SK-N-MC (cell line): ENCODE measurements around the gene CIAO2A.

ENCODE experiments used
- DNase-seq: peaks from one replicate; pipeline ENCODE4 v3.0.0-alpha.2; 2011; ENCODE audit warnings: low read depth, low spot score
- H3K27ac ChIP-seq: fragments of 200-600 bp; sonication (generic); 2 replicates; pipeline ENCODE4 v1.5.1; 2016; ENCODE audit warnings: mixed run types
- H3K36me3 ChIP-seq: fragments of 200-600 bp; sonication (generic); 2 replicates; pipeline ENCODE4 v1.6.1; 2017; ENCODE audit warnings: antibody characterized with exemption, low read length, mixed read lengths; ENCODE audit not compliant: insufficient read depth
- H3K4me3 ChIP-seq: fragments of 200-600 bp; sonication (generic); 2 replicates; pipeline ENCODE4 v1.5.1; 2016
- H3K9ac ChIP-seq: fragments of 200-600 bp; sonication (generic); 2 replicates; pipeline ENCODE4 v1.8.0; 2017; ENCODE audit warnings: mixed run types, mixed read lengths; ENCODE audit not compliant: insufficient read length
- H3K9me3 ChIP-seq: fragments of 200-600 bp; sonication (generic); 2 replicates; pipeline ENCODE4 v1.6.1; 2017; ENCODE audit warnings: low read depth, mild to moderate bottlenecking, antibody characterized with exemption, low read length, moderate library complexity, mixed read lengths
- EZH2 ChIP-seq: fragments of 200-600 bp; sonication (generic); IDR thresholded peaks from one replicate; pipeline ENCODE4 v1.6.1; 2017; ENCODE audit warnings: antibody characterized with exemption
- FOXP2 ChIP-seq: optimal IDR thresholded peaks from 2 replicates; pipeline ENCODE3; 2011; ENCODE audit warnings: mild to moderate bottlenecking, moderate library complexity; ENCODE audit not compliant: insufficient read depth; ENCODE audit errors: extremely low read length, control extremely low read depth
- POLR2AphosphoS5 ChIP-seq: IDR thresholded peaks from 2 replicates; pipeline ENCODE4 v1.6.1; 2012; ENCODE audit warnings: mild to moderate bottlenecking, low read depth, low read length, borderline replicate concordance

The CIAO2A gene

GRCh38 chr15:64105113-64105704 is 11.6 kb upstream of the CIAO2A start:
- H3K27ac ChIP-seq, result peak overlapping the region; percentile 15
- H3K36me3 ChIP-seq, result peaks cover 21% of the 10 kb centered on the region
- H3K9ac ChIP-seq, result peak overlapping the region; percentile 45
- H3K9me3 ChIP-seq, result no peaks in the 10 kb centered on the region
- peak; percentile 37 for DNase-seq
- TF ChIP-seq POLR2AphosphoS5, result no peak
- no peak for TF ChIP-seq FOXP2
- TF ChIP-seq EZH2, result no peak
- peak overlapping the region; percentile 5; the same call in 1 of the 2 replicates for H3K4me3 ChIP-seq

- Histone ChIP-seq H3K9me3 (no peaks in the 10 kb centered on the region), H3K9ac (no peak overlapping the region), H3K4me3 (no peak overlapping the region), H3K27ac (no peak overlapping the region), H3K36me3 (peaks cover 24% of the 10 kb centered on the region)
- TF ChIP-seq FOXP2, result no peak
- TF ChIP-seq EZH2, result no peak
- TF ChIP-seq POLR2AphosphoS5, result no peak
- no peak for DNase-seq
These were observed 8.9 kb upstream of the CIAO2A start for GRCh38 chr15:64102497-64102896.

DNA sequence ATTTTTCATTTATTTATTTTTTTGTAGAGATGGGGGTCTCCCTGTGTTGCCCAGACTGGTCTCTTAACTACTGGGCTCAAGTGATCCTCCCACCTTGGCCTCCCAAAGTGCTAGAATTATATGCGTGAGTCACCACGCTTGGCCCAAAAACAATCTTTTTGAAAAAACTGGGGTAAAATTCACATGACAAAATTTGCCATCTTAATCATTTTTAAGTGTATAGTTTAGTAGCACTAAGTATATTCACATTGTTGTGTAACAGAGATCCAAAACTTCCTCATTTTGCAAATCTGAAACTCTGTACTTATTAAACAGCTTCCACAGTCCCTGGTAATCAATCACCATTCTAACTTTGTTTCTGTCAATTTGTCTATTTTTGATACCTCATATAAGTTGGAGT is 7.3 kb upstream of the CIAO2A start:
- TF ChIP-seq EZH2, result no peak
- H3K9ac ChIP-seq, result no peak overlapping the region
- H3K9me3 ChIP-seq, result no peaks in the 10 kb centered on the region
- DNase-seq, result no peak
- H3K4me3 ChIP-seq, result no peak overlapping the region
- peak overlapping the region; percentile 7; the same call in 1 of the 2 replicates for H3K27ac ChIP-seq
- peaks cover 22% of the 10 kb centered on the region for H3K36me3 ChIP-seq

DNA sequence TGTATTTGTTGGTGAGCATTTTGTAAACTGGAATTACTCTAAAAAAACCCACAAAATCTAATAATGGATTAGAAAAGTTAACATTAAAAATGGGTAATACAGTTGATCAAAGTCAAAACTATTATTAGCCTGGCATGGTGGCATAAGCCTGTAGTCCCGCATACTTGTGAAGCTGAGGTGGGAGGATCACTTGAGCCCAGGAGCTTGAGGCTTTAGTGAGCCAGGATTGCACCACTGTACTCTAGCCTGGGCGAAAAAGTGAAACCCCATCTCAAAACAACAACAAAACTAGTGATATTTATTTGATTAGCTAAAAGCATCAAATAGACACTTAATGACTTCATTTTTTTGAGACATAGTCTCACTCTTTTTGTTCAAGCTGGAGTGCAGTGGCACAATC is 5.7 kb upstream of the CIAO2A start:
- TF ChIP-seq FOXP2, result no peak
- no peak for TF ChIP-seq EZH2
- no peak for TF ChIP-seq POLR2AphosphoS5
- H3K4me3 ChIP-seq, result no peak overlapping the region
- peaks cover 22% of the 10 kb centered on the region for H3K36me3 ChIP-seq
- no peak overlapping the region for H3K27ac ChIP-seq
- DNase-seq, result no peak
- H3K9me3 ChIP-seq, result no peaks in the 10 kb centered on the region
- H3K9ac ChIP-seq, result no peak overlapping the region

DNA sequence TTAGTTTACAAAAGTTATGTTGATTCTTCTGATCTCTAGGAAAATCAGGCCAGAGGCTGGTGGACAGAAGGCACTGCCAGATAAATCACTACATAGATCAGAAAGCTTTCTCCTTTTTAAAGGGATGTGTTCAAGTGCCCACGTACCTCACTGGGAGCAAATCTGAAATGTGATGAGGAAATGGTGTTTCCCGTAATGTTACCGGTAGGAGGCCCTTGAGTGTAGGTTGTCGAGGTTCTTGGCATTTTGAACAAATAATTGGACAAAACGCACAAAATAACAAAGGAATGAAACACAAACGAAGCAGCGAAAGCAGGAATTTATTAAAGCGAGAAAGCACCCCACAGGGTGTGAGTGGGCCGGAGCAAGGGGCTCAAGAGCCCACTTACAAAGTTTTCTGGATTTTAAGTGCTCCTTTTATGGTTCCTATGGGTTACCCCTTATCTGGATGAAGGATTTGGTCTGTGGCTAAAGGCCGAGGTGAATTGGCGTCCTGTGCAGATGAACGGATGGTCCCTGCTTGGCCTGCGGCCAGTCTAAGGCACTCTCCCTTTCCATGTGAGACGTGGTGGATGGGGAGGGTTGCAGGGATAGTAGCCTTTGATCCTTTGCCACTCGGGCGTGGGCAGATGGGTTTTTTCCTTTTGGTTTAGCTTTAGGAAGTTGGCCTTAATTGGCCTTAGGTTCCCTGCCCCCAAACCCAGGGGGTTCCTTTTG is 3.2 kb upstream of the CIAO2A start:
- DNase-seq, result no peak
- Histone ChIP-seq H3K4me3 (peak overlapping the region; percentile 80), H3K27ac (no peak overlapping the region), H3K9me3 (no peaks in the 10 kb centered on the region), H3K9ac (peak overlapping the region; percentile 94), H3K36me3 (peaks cover 11% of the 10 kb centered on the region; the same call in 1 of the 2 replicates)
- TF ChIP-seq FOXP2 (no peak), POLR2AphosphoS5 (no peak), EZH2 (no peak)

DNA sequence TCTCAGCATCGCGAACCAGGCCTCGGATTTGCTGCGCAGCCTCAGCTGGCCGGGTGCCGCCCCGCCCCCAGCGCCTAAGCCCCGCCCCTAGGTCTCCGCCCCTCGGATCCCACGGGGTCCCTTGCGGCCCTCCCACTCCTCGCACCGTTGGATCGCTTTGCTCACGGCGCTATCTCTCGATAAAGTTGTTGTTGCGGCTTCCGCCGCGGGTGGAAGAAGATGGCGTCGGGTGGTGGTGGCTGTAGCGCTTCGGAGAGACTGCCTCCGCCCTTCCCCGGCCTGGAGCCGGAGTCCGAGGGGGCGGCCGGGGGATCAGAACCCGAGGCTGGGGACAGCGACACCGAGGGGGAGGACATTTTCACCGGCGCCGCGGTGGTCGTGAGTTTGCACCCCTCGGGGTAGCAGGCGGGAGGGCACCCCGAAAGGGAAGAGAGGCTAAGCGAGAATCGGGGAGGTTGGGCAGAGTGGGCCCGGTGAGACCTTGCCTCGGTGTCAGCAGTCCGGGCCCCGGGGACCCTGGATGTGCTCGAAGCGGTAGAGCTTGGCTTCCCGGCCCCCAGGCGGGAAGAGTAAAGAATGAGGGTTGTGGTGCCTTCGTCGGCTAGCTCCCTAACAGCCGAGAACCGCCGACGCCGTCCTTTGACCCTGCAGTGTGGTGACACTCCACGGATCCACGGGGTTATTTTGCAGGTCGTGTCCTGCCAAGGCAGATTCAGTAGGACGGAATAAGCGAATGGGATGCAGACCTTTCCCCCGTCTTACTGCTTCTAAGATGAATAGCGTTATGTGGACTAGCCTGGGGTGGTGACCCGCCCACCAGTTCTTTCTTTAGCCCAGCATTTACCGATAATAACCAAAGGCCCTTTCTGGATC is 2.4 kb upstream of the CIAO2A start, which contains the start of gene SNX1:
Gene SNX1 (plus strand): TSS at position 188 of the 873 bp plus-strand sequence. CDS start 32 bp downstream, at position 220.
- Histone ChIP-seq H3K4me3 (peak within 1 kb of the TSS; percentile 80), H3K9me3 (no peaks in the 10 kb centered on the region), H3K27ac (peak within 1 kb of the TSS; percentile 40), H3K36me3 (peaks cover 5% of the 10 kb centered on the region; the same call in 1 of the 2 replicates), H3K9ac (peak within 1 kb of the TSS; percentile 94)
- peak; percentile 72 for DNase-seq
- peak; percentile 96 for TF ChIP-seq POLR2AphosphoS5
- TF ChIP-seq EZH2, result no peak

- 0 out of 2 replicates have a peak, but pooled peaks cover 3% of the 10 kb centered on the region for H3K36me3 ChIP-seq
- peak overlapping the region; percentile 40 for H3K27ac ChIP-seq
- no peak for TF ChIP-seq EZH2
- no peak for TF ChIP-seq FOXP2
- TF ChIP-seq POLR2AphosphoS5, result no peak
- peak overlapping the region; percentile 80 for H3K4me3 ChIP-seq
- no peak for DNase-seq
- no peak overlapping the region for H3K9ac ChIP-seq
- H3K9me3 ChIP-seq, result no peaks in the 10 kb centered on the region
These were observed 1.8 kb upstream of the CIAO2A start for GRCh38 chr15:64095431-64095794.
